ENCODE results near the gene FGF1.

The FGF1 gene

GRCh38 chr5:142671801-142672200, 14.1 kb downstream of the FGF1 start:
- Histone ChIP-seq H4K20me1 (ENCODE audit: insufficient read depth, low read length) (no peaks in the 10 kb centered on the region), H3K27ac (ENCODE audit: low read length) (no peak overlapping the region), H3K9ac (ENCODE audit: low read length) (no peak overlapping the region), H3K4me3 (ENCODE audit: low read length) (no peak overlapping the region), H2AFZ (ENCODE audit: low read depth, low read length) (no peak overlapping the region), H3K79me2 (ENCODE audit: low read length) (no peaks in the 10 kb centered on the region), H3K27me3 (ENCODE audit: low read depth, low read length) (peaks cover 8% of the 10 kb centered on the region; the same call in 1 of the 2 replicates), H3K4me1 (ENCODE audit: low read length) (no peaks in the 10 kb centered on the region), H3K9me3 (ENCODE audit: insufficient read depth, low read length) (no peaks in the 10 kb centered on the region), H3K4me2 (ENCODE audit: low read length) (no peak overlapping the region), H3K36me3 (replicated peaks; ENCODE audit: low read depth, low read length) (no peaks in the 10 kb centered on the region)
- TF ChIP-seq EZH2phosphoT487 (IDR thresholded peaks at IDR 0.05; ENCODE audit: low read depth), result no peak
- TF ChIP-seq, protein P1, sequence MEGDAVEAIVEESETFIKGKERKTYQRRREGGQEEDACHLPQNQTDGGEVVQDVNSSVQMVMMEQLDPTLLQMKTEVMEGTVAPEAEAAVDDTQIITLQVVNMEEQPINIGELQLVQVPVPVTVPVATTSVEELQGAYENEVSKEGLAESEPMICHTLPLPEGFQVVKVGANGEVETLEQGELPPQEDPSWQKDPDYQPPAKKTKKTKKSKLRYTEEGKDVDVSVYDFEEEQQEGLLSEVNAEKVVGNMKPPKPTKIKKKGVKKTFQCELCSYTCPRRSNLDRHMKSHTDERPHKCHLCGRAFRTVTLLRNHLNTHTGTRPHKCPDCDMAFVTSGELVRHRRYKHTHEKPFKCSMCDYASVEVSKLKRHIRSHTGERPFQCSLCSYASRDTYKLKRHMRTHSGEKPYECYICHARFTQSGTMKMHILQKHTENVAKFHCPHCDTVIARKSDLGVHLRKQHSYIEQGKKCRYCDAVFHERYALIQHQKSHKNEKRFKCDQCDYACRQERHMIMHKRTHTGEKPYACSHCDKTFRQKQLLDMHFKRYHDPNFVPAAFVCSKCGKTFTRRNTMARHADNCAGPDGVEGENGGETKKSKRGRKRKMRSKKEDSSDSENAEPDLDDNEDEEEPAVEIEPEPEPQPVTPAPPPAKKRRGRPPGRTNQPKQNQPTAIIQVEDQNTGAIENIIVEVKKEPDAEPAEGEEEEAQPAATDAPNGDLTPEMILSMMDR (IDR thresholded peaks at IDR 0.05; ENCODE audit: low read depth, low read length), result no peak

GRCh38 chr5:142671266-142671665, 14.6 kb downstream of the FGF1 start:
- no peak overlapping the region for H3K4me3 ChIP-seq (ENCODE audit: low read length)
- peaks cover 8% of the 10 kb centered on the region; the same call in 1 of the 2 replicates for H3K27me3 ChIP-seq (ENCODE audit: low read depth, low read length)
- H3K9ac ChIP-seq (ENCODE audit: low read length), result no peak overlapping the region
- no peaks in the 10 kb centered on the region for H3K79me2 ChIP-seq (ENCODE audit: low read length)
- H3K4me2 ChIP-seq (ENCODE audit: low read length), result no peak overlapping the region
- no peaks in the 10 kb centered on the region for H3K9me3 ChIP-seq (ENCODE audit: insufficient read depth, low read length)
- H3K36me3 ChIP-seq (replicated peaks; ENCODE audit: low read depth, low read length), result no peaks in the 10 kb centered on the region
- no peaks in the 10 kb centered on the region for H3K4me1 ChIP-seq (ENCODE audit: low read length)
- no peak overlapping the region for H3K27ac ChIP-seq (ENCODE audit: low read length)
- H4K20me1 ChIP-seq (ENCODE audit: insufficient read depth, low read length), result no peaks in the 10 kb centered on the region
- H2AFZ ChIP-seq (ENCODE audit: low read depth, low read length), result no peak overlapping the region
- TF ChIP-seq, protein P1 (IDR thresholded peaks at IDR 0.05; ENCODE audit: low read depth, low read length), result no peak
- TF ChIP-seq EZH2phosphoT487 (IDR thresholded peaks at IDR 0.05; ENCODE audit: low read depth), result no peak

DNA sequence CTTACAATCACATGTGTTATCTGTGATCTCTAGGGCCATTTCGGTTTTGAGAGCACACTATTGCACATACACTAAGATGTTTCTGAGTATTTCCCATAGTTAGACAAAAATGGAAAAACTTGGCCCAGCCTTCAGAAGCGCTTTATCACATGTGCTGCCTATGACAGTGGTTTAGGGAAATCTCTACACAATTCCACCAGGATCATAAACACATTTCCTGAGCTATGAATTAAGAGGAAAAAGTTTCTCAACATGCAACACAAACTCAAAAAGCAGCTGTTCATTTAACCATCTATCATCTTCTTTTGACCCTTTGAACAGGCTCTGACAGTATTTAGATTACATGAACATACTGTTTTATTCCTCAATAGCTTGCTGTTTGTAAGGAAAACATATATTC, 15.1 kb downstream of the FGF1 start:
- peaks cover 8% of the 10 kb centered on the region; the same call in 1 of the 2 replicates for H3K27me3 ChIP-seq (ENCODE audit: low read depth, low read length)
- no peak overlapping the region for H2AFZ ChIP-seq (ENCODE audit: low read depth, low read length)
- H3K27ac ChIP-seq (ENCODE audit: low read length), result no peak overlapping the region
- no peaks in the 10 kb centered on the region for H3K79me2 ChIP-seq (ENCODE audit: low read length)
- H3K4me2 ChIP-seq (ENCODE audit: low read length), result no peak overlapping the region
- H3K4me1 ChIP-seq (ENCODE audit: low read length), result no peaks in the 10 kb centered on the region
- no peaks in the 10 kb centered on the region for H3K36me3 ChIP-seq (replicated peaks; ENCODE audit: low read depth, low read length)
- no peaks in the 10 kb centered on the region for H4K20me1 ChIP-seq (ENCODE audit: insufficient read depth, low read length)
- H3K9me3 ChIP-seq (ENCODE audit: insufficient read depth, low read length), result no peaks in the 10 kb centered on the region
- H3K4me3 ChIP-seq (ENCODE audit: low read length), result no peak overlapping the region
- TF ChIP-seq, protein P1 (IDR thresholded peaks at IDR 0.05; ENCODE audit: low read depth, low read length), result no peak
- no peak for TF ChIP-seq EZH2phosphoT487 (IDR thresholded peaks at IDR 0.05; ENCODE audit: low read depth)
- no peak overlapping the region for H3K9ac ChIP-seq (ENCODE audit: low read length)

- TF ChIP-seq, protein P1 (IDR thresholded peaks at IDR 0.05; ENCODE audit: low read depth, low read length), result no peak
- TF ChIP-seq EZH2phosphoT487 (IDR thresholded peaks at IDR 0.05; ENCODE audit: low read depth), result no peak
- no peaks in the 10 kb centered on the region for H3K4me1 ChIP-seq (ENCODE audit: low read length)
Measured at GRCh38 chr5:142669477-142669876, 16.4 kb downstream of the FGF1 start.

More at GRCh38 chr5:142669477-142669876, 16.4 kb downstream of the FGF1 start:
- no peaks in the 10 kb centered on the region for H3K79me2 ChIP-seq (ENCODE audit: low read length)
- H3K4me3 ChIP-seq (ENCODE audit: low read length), result no peak overlapping the region
- H2AFZ ChIP-seq (ENCODE audit: low read depth, low read length), result no peak overlapping the region
- no peaks in the 10 kb centered on the region for H3K36me3 ChIP-seq (replicated peaks; ENCODE audit: low read depth, low read length)
- H4K20me1 ChIP-seq (ENCODE audit: insufficient read depth, low read length), result no peaks in the 10 kb centered on the region
- H3K9ac ChIP-seq (ENCODE audit: low read length), result no peak overlapping the region
- H3K4me2 ChIP-seq (ENCODE audit: low read length), result no peak overlapping the region
- H3K27me3 ChIP-seq (ENCODE audit: low read depth, low read length), result peaks cover 8% of the 10 kb centered on the region; the same call in 1 of the 2 replicates
- no peaks in the 10 kb centered on the region for H3K9me3 ChIP-seq (ENCODE audit: insufficient read depth, low read length)
- no peak overlapping the region for H3K27ac ChIP-seq (ENCODE audit: low read length)

Data from OCI-LY3 (cell line).